Dedifferentiated amniotic fluid mesenchymal stem cell (primary cell): ENCODE data around the gene FBXO46.
"Not testable (repeated sequence)": the region's sequence is repeated elsewhere in the genome, so short reads cannot be mapped to it uniquely, and the experiment has no call there.

ENCODE experiments used
- DNase-seq: peaks from one replicate; pipeline ENCODE4 v3.0.0-alpha.2; 2016; ENCODE audit errors: extremely low spot score

FBXO46 gene

DNA sequence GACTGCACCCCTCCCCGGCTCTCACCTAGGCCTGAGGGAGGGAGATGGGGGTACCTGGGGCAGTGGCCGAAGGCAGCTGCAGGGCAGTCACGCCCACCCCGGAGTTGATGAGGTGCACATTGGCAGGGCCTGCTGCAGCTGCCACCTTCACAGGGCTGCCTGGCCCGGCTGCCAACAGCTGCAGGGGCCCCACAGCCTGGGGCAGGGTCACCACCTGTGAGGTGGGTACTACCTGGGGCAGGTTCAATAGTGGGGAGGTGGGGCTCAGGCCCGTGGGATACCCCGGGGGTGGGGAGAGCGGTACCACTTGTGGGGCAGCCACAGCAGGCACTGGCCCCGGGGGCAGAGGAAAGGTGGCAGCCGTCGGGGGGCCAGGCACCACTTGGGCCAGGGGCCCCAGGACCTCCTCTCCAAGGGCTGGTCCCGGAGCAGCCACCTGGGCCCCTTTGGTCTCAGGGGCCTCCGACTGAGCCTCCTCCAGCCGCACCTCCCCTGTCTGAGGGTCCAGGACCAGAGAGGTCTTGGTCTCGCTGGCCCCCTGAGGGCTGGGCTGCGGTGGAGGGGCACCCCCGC, 35.7 kb upstream of the FBXO46 start:
- no peak for DNase-seq

DNA sequence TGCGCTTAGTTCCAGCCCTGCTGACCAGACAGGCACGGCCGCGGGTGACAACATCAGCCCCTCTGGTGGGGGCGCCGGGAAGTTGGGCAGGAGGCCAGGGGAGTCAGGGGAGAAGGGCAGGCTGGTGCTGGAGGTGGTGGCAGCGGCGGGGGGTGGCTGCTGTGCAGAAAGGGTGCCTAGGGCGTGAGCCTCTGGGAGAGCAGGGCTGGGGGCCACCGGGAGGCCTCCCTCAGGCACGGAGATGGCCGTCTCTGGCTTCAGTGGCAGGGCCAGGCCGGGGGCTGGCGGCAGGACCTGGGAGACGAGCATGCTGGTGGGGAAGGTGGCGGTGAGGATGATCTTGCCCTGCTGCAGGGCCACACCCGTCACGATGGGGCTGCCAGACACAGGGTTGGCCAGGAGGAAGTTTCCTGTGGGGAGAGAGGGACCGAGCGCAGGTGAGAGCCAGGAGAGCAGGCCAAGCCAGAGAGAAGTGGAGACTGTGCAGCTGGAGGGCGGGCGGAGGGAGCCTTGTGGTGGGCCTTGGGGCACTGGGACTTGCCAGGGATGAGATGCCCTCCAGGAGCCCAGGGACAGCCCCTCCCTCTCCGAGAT, 35.1 kb upstream of the FBXO46 start:
- DNase-seq: no peak

DNA sequence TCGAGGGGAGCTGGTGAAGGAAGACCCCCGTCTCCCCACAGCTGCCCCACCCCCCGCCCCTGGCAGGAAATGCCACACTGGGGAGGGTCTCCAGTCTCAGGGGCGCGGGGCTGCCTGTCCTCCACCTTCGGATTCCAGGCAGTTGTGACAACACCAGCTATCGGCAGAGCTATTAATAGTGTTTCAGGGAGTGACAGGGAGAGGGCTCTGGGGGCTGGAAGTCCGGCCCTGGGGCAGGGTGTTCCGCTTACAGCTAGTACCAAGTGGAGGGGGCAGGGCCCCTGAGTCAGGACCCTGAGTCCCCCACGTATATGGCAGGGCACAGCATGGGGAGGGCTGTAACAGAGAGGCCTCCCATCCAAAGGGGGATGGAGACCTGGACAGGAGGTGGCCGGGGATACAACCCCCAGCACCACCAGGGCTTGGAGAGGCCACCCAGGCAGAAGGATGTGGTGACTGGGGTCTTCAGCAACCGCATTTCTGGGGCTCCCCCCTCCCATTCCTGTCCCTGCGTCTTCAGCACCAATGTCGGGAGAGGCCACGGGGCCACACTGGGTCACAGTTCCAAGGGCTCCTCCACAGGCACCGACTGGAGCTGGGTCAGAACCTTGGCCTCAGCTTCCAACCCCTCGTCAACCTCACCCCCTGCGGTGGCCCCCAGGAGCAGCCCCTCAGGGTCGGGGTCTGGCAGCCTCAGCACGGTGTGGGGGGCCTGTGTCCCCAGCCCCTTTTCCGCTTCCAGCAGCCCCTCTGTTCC, 34.4 kb upstream of the FBXO46 start:
- DNase-seq: no peak

GRCh38 chr19:45764475-45764874, 33.8 kb upstream of the FBXO46 start:
- no peak for DNase-seq

GRCh38 chr19:45763691-45764294, 33.1 kb upstream of the FBXO46 start:
- DNase-seq: no peak

- no peak for DNase-seq
Observed at GRCh38 chr19:45762870-45763631, 32.4 kb upstream of the FBXO46 start.

GRCh38 chr19:45761714-45762113, 31.0 kb upstream of the FBXO46 start:
- no peak for DNase-seq

- no peak for DNase-seq
Observed at GRCh38 chr19:45758921-45759320, 28.2 kb upstream of the FBXO46 start.

- DNase-seq: no peak
Observed at GRCh38 chr19:45757695-45758094, 27.0 kb upstream of the FBXO46 start.

DNA sequence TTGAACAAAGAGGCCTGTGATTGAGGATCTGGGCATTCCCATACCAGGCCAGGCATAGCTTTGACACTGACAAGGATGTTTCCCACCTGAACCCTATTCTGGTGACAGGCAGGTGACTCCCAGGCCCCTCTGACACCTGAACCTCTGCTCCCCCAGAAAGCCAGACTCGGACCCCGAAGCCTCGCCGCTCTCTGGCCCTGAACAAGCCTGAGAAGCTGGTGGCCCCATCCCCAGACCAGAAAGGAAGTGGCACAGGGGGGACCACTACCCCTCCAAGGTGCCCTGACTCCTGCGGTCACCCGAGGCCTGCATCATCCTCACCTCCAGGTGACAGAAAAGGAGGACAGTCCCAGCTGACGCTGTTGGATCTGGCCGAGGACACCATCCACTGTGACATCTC, 23.6 kb upstream of the FBXO46 start:
- DNase-seq: no peak

DNA sequence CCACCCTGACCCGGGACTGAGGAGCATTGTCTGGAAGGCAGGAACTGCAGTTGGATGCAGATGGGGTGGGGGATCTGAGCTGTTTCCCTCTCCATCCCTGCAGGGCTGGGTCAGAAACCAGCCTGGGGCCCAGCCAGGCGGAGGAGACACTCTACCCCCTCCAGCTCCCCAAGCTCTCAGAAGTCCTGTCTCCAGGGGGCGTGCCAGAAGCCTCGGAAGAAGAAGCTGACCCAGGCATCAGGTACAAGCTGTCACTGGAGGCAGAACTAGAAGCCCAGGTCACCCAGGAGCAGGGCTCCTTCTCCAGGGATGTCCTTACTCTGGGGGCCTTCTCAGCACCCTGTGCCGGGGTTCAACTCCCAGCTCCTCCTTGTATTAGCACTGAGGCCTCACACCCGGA, 22.9 kb upstream of the FBXO46 start:
- no peak for DNase-seq

DNA sequence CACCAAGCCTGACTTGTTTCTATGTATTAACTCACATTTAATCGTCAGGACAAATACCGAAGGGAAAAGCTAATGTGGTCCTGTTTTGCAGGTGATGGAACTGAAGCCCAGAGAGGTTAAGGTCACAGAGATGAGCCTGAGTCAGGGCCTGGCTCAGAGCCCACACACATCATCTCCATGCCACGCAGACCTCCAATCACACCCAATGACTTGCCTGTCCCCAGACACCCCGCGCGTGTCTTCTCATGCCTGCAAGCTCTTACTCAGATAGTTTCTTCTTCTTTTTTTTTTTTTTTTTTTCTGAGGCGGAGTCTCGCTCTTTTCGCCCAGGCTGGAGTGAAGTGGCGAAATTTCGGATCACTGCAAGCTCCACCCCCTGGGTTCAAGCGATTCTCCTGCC, 21.9 kb upstream of the FBXO46 start:
- DNase-seq: no peak

DNA sequence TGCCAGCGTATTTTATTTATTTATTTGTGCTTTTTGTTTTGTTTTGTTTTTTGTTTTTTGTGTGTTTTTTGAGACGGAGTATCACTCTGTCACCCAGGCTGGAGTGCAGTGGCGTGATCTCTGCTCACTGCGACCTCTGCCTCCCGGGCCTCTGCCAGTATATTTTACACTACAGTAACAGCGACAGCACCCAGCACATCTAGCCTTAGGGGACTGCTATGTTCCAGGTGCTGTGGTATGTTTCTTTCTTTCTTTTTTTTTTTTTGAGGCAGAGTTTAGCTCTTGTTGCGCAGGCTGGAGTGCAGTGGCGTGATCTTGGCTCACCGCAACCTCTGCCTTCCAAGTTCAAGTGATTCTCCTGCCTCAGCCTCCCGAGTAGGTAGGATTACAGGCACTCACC, 20.8 kb upstream of the FBXO46 start:
- DNase-seq: not testable (repeated sequence)

GRCh38 chr19:45747513-45747912, 16.8 kb upstream of the FBXO46 start:
- no peak for DNase-seq

GRCh38 chr19:45746866-45747265, 16.2 kb upstream of the FBXO46 start:
- no peak for DNase-seq

DNA sequence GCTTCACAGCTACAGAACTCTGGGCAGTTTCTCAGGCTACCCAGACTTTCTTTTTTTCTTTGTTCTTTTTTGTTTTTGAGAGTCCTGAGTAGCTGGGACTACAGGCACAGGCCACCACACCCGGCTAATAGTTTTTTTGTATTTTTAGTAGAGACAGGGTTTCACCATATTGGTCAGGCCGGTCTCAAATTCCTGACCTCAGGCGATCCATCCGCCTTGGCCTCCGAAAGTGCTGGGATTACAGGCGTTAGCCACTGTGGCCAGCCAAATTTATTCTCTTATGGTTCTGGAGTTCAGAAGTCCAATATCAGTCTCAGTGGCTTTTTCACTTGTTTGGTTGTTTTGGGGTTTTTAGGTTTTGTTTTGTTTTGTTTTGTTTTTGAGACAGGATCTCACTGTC, 14.9 kb upstream of the FBXO46 start:
- DNase-seq: no peak

GRCh38 chr19:45742969-45743368, 12.3 kb upstream of the FBXO46 start:
- no peak for DNase-seq

GRCh38 chr19:45739498-45740439, 9.1 kb upstream of the FBXO46 start:
- DNase-seq: no peak

GRCh38 chr19:45733160-45733810, 2.6 kb upstream of the FBXO46 start, which contains the start of gene MEIOSIN:
Gene MEIOSIN (plus strand): TSS chr19:45733439. CDS start chr19:45735377, 1,938 bp downstream.
- no peak for DNase-seq

DNA sequence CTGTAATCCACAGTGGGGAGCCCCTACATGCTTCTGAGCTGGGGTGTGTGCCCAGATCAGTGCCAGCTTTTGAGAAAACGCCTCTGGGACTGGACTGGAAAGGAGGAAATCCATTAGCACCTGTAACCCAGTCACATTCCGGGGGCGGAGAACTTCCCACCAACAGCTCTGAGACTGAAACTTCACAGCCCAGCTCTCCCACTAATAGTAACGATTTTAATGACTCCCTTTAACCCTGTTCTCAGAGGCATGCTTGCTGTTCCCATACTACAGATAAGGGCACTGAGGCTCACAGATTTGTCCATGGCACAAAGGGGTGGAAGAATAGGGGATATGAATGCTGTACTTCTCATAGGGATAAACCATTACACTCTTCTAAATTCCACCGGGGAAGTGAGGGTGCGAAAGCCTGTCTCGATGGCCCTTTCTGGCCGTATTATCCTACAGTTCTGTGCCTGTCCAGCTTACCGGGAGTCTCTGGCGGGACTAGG, 851 bp downstream of the FBXO46 start:
- no peak for DNase-seq
